H9 (cell line): Measurements from ENCODE around the gene HS1BP3. TPM values are rescaled to one million over a fixed set of nuclear protein-coding genes. Genes with fewer than 3 reads are reported as not detected.

Experiments used
- DNase-seq: peaks from one replicate; pipeline ENCODE4 v3.0.0-alpha.2; 2017
- H2AFZ ChIP-seq: one replicate; pipeline ENCODE4 v1.6.1; 2013; ENCODE audit warnings: mild to moderate bottlenecking, low read length, control low read depth, moderate library complexity
- H2AK5ac ChIP-seq: 2 replicates; pipeline ENCODE4 v1.6.1; 2013; ENCODE audit warnings: low read length, control low read depth, mixed read lengths; ENCODE audit not compliant: insufficient read length
- H2BK120ac ChIP-seq: one replicate; pipeline ENCODE4 v1.6.1; 2013; ENCODE audit warnings: low read depth, mild to moderate bottlenecking, low read length, control low read depth, inconsistent platforms; ENCODE audit not compliant: poor library complexity, severe bottlenecking
- H2BK12ac ChIP-seq: 2 replicates; pipeline ENCODE4 v1.6.1; 2013; ENCODE audit warnings: low read length, control low read depth, mixed read lengths, low read depth; ENCODE audit not compliant: insufficient read length
- H2BK15ac ChIP-seq: 2 replicates; pipeline ENCODE4 v1.6.1; 2013; ENCODE audit warnings: low read depth, low read length, control low read depth
- H2BK20ac ChIP-seq: one replicate; pipeline ENCODE4 v1.6.1; 2013; ENCODE audit warnings: low read depth, mild to moderate bottlenecking, low read length, control low read depth, inconsistent platforms; ENCODE audit not compliant: poor library complexity, severe bottlenecking
- H2BK5ac ChIP-seq: 2 replicates; pipeline ENCODE4 v1.6.1; 2013; ENCODE audit warnings: low read length, control low read depth, mixed read lengths; ENCODE audit not compliant: insufficient read length
- H3K14ac ChIP-seq: 2 replicates; pipeline ENCODE4 v1.6.1; 2013; ENCODE audit warnings: low read length, control low read depth; ENCODE audit not compliant: insufficient read depth
- H3K18ac ChIP-seq: 2 replicates; pipeline ENCODE4 v1.6.1; 2013; ENCODE audit warnings: low read depth, mild to moderate bottlenecking, mixed read lengths, low read length, control low read depth; ENCODE audit not compliant: insufficient read length
- H3K23ac ChIP-seq: 2 replicates; pipeline ENCODE4 v1.6.1; 2013; ENCODE audit warnings: low read length, control low read depth, mixed read lengths, low read depth; ENCODE audit not compliant: insufficient read length
- H3K23me2 ChIP-seq: 2 replicates; pipeline ENCODE4 v1.6.1; 2013; ENCODE audit warnings: low read depth, mild to moderate bottlenecking, mixed read lengths, low read length, control low read depth; ENCODE audit not compliant: insufficient read length, poor library complexity, severe bottlenecking
- H3K27ac ChIP-seq: 2 replicates; pipeline ENCODE4 v1.5.1; 2013; ENCODE audit warnings: low read length, control low read depth, mixed read lengths, low read depth; ENCODE audit not compliant: insufficient read length
- H3K27me3 ChIP-seq: 2 replicates; pipeline ENCODE4 v1.6.1; 2013; ENCODE audit warnings: low read length, control low read depth, inconsistent platforms; ENCODE audit not compliant: insufficient read depth
- H3K4ac ChIP-seq: 2 replicates; pipeline ENCODE4 v1.6.1; 2013; ENCODE audit warnings: low read depth, mild to moderate bottlenecking, control low read depth, inconsistent platforms, low read length, moderate library complexity
- H3K4me1 ChIP-seq: 2 replicates; pipeline ENCODE4 v1.6.1; 2013; ENCODE audit warnings: low read length, control low read depth, inconsistent platforms; ENCODE audit not compliant: insufficient read depth
- H3K4me2 ChIP-seq: 2 replicates; pipeline ENCODE4 v1.6.1; 2013; ENCODE audit warnings: low read length, control low read depth, mixed read lengths; ENCODE audit not compliant: insufficient read length, insufficient read depth
- H3K56ac ChIP-seq: 2 replicates; pipeline ENCODE4 v1.6.1; 2013; ENCODE audit warnings: low read depth, mild to moderate bottlenecking, mixed read lengths, low read length, control low read depth; ENCODE audit not compliant: insufficient read length
- H3K79me1 ChIP-seq: 2 replicates; pipeline ENCODE4 v1.6.1; 2013; ENCODE audit warnings: low read depth, mild to moderate bottlenecking, moderate library complexity, low read length, control low read depth, inconsistent platforms; ENCODE audit not compliant: insufficient read depth, poor library complexity, severe bottlenecking
- H3K79me2 ChIP-seq: 2 replicates; pipeline ENCODE4 v1.6.1; 2013; ENCODE audit warnings: low read length, control low read depth, inconsistent platforms; ENCODE audit not compliant: insufficient read depth
- H3K9ac ChIP-seq: 2 replicates; pipeline ENCODE4 v1.6.1; 2013; ENCODE audit warnings: low read length, control low read depth, mixed read lengths; ENCODE audit not compliant: insufficient read length; ENCODE audit errors: extremely low read depth
- H3K9me3 ChIP-seq: one replicate; pipeline ENCODE4 v1.6.1; 2013; ENCODE audit warnings: low read depth, low read length, inconsistent platforms; ENCODE audit not compliant: control insufficient read depth
- H3T11ph ChIP-seq: one replicate; pipeline ENCODE4 v1.6.1; 2013; ENCODE audit warnings: mild to moderate bottlenecking, low read length, control low read depth, inconsistent platforms
- H4K20me1 ChIP-seq: one replicate; pipeline ENCODE4 v1.6.1; 2013; ENCODE audit not compliant: control insufficient read depth, insufficient read length, insufficient read depth
- H4K5ac ChIP-seq: 2 replicates; pipeline ENCODE4 v1.6.1; 2013; ENCODE audit warnings: low read depth, mild to moderate bottlenecking, mixed read lengths, low read length, control low read depth; ENCODE audit not compliant: insufficient read length
- H4K8ac ChIP-seq: replicated peaks from 2 replicates; pipeline ENCODE4 v1.6.1; 2013; ENCODE audit warnings: low read length, control low read depth, mixed read lengths, low read depth; ENCODE audit not compliant: insufficient read length
- H4K91ac ChIP-seq: 2 replicates; pipeline ENCODE4 v1.6.1; 2013; ENCODE audit warnings: low read depth, mild to moderate bottlenecking, moderate library complexity, mixed read lengths, low read length, control low read depth; ENCODE audit not compliant: insufficient read length
- H3K27ac Mint-ChIP-seq, 3 experiments: 2 replicates in 2 of 3; 3 replicates in 1 of 3; pipeline ENCODE4 v1.8.0; 2020 to 2021; ENCODE audit warnings: mixed read lengths in 3 of 3, mild to moderate bottlenecking in 1 of 3, moderate library complexity in 1 of 3
- H3K27me3 Mint-ChIP-seq: 2 replicates; pipeline ENCODE4 v1.8.0; 2021; ENCODE audit warnings: low read depth, mild to moderate bottlenecking, moderate library complexity, mixed read lengths
- H3K36me3 Mint-ChIP-seq, 3 experiments: 2 replicates in 2 of 3; 3 replicates in 1 of 3; pipeline ENCODE4 v1.8.0; 2020 to 2021; ENCODE audit warnings: low read depth in 3 of 3, mixed read lengths in 3 of 3; ENCODE audit not compliant: insufficient read depth in 1 of 3
- H3K4me1 Mint-ChIP-seq, 2 experiments: 2 replicates each; pipeline ENCODE4 v1.8.0; 2020; ENCODE audit warnings: mixed read lengths in 2 of 2
- H3K4me3 Mint-ChIP-seq, 2 experiments: 2 replicates in 1 of 2; 3 replicates in 1 of 2; pipeline ENCODE4 v1.8.0; 2020 to 2021; ENCODE audit warnings: mild to moderate bottlenecking in 2 of 2, mixed read lengths in 2 of 2, moderate library complexity in 1 of 2
- H3K9me3 Mint-ChIP-seq, 2 experiments: 2 replicates in 1 of 2; 3 replicates in 1 of 2; pipeline ENCODE4 v1.8.0; 2020; ENCODE audit warnings: mild to moderate bottlenecking in 2 of 2, mixed read lengths in 2 of 2, moderate library complexity in 1 of 2
- CTCF ChIP-seq: fragments of 200-600 bp; sonication (generic); conservative IDR thresholded peaks from 3 replicates; pipeline ENCODE4 v1.8.0; 2021; ENCODE audit warnings: antibody characterized with exemption, mild to moderate bottlenecking
- WGBS: extraction: QIAGEN DNeasy Blood & Tissue Kit; methylation state at CpG from one replicate; pipeline ENCODE4 v1.1.7; 2013; ENCODE audit warnings: missing lambda C conversion rate, low lambda C conversion rate, mixed read lengths; ENCODE audit not compliant: insufficient read length; ENCODE audit errors: extremely low coverage; 5-methylcytosine and 5-hydroxymethylcytosine counted together
- total RNA-seq: library from RNA; stranded (reverse); gene quantifications from 2 replicates; pipeline ENCODE4 v1.2.1, GENCODE V29; 2021

The HS1BP3 gene
- total RNA-seq, 1 experiment from 2014 or later = 11.1 TPM

DNA sequence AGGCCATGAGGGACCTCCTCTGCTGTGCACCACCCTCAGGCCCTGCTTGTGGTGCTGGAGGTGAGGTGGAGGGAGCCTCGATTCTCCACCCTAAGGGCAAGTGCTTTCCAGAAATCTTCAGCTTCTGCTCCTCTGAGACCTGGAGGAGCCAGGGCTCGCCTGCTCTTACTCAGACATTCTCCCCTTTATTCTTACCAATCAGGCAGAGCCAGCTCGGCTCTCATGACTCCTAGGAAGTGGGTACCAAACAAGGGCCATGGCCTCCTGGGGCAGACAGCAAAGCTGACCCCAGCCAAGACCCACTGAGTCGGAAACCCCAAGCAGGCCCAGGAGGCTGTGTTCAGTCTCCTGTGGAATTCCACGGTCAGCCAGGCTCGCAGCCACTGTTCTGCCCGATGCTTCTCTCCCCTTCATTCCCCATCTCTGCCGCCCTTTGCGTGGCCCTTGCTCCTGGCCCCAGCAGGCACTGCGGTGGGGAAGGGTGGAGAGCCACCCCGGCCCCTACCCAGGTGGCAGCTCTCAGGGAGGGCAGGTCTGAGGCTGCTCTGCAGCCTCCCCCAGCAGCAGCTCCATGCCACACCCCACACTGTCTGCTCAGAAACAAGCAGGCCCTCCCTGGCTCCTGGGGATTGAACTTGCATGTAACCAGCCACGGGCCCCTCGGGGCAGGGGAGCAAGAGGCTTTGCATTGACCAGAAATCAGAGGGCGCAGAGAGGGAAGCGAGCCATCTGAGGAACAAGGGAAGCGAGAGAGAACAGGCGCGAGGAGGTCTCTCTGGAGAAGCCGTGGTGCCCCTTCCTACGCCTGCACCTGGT is 24.0 kb downstream of the HS1BP3 start:
- Histone ChIP-seq H3T11ph (no peak overlapping the region), H3K27me3 (no peaks in the 10 kb centered on the region), H3K14ac (no peak overlapping the region; the same call in 1 of the 2 replicates), H3K4me2 (no peak overlapping the region), H3K9me3 (no peaks in the 10 kb centered on the region), H3K23me2 (no peaks in the 10 kb centered on the region), H2BK20ac (no peak overlapping the region), H2BK12ac (no peak overlapping the region), H2AFZ (no peak overlapping the region), H3K27ac (no peak overlapping the region), H3K56ac (no peak overlapping the region), H3K79me1 (no peaks in the 10 kb centered on the region), H3K9ac (no peak overlapping the region), H4K91ac (no peak overlapping the region), H2BK120ac (no peak overlapping the region), H3K23ac (no peak overlapping the region), H3K4ac (no peak overlapping the region), H3K79me2 (no peaks in the 10 kb centered on the region), H4K20me1 (no peaks in the 10 kb centered on the region), H2BK15ac (no peak overlapping the region), H2AK5ac (no peak overlapping the region), H3K18ac (no peak overlapping the region), H4K5ac (no peak overlapping the region), H3K4me1 (no peaks in the 10 kb centered on the region), H4K8ac (no peak overlapping the region), H2BK5ac (no peak overlapping the region)
- no peak for DNase-seq
- no peaks in the 10 kb centered on the region; a peak in 1 of 7 replicates for H3K36me3 Mint-ChIP-seq
- H3K4me1 Mint-ChIP-seq = peaks cover 14 to 20% of the 10 kb centered on the region in 2 experiments
- TF ChIP-seq CTCF = no peak
- no CpG with 5 or more reads among the region's 20 CpGs for WGBS
- H3K27me3 Mint-ChIP-seq = no peaks in the 10 kb centered on the region; the same call in 1 of the 2 replicates
- no peak overlapping the region for H3K27ac Mint-ChIP-seq
- no peaks in the 10 kb centered on the region for H3K9me3 Mint-ChIP-seq
- H3K4me3 Mint-ChIP-seq = no peak overlapping the region
